ENCODE data around the gene IGDCC3. TPM values are rescaled to one million over a fixed set of nuclear protein-coding genes. Genes with fewer than 3 reads are reported as not detected.

IGDCC3 gene
- total and polyA plus RNA-seq, 10 of the 15 experiments (the other 5 are each of a cell fraction or from before 2014, with no cell fraction given), result 0.10 to 0.20 (median 0.15) TPM; not detected in 7

DNA sequence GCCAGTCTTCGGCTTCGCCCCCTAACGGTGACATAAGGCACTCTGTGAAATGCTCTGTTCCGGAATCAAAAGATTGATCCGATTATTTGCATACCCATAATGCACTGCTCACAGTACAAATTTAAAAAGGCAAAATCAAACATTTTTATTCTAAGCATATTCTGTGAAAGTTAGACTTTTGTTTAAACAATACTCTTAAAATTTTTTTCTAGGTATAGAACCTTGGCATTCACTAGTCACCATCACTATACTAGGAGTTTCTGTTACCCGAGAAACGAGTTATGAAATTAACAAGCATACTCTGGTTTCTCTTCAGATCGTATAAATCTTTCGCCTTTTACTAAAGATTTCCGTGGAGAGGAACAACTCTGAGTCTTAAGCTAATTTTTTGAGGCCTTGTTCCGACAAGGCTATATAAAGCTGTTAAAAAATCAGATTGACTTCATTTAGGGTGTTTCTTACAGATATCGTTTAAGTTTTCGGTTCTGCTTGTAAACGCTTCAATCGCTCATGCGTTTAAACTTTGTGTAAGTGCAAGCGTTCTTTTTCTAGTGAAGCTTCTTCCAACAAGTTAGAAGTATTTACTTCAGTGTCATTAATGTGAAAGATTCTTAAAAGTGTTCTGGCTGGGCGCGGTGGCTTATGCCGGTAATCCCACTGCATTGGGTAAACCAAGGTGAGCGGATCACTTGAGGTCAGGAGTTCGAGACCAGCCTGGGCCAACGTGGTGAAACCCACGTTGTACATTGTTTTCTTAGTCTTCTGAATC, 73.2 kb downstream of the IGDCC3 start, which contains the start of gene RNU5B-1 (continued):
- TF ChIP-seq RAD21 (IDR thresholded peaks at IDR 0.05; ENCODE audit: insufficient read depth, low read depth, low read length), result peak; percentile 34; the same call in 1 of the 2 replicates
- no peak for TF ChIP-seq NR2C2 (IDR thresholded peaks at IDR 0.05; ENCODE audit: borderline replicate concordance, control insufficient read depth, insufficient read length, low read depth)
- TF ChIP-seq IKZF1 (conservative IDR thresholded peaks at IDR 0.05), result peak; percentile 69
- TF ChIP-seq TBL1XR1 (IDR thresholded peaks at IDR 0.05; ENCODE audit: low read depth, low read length), result no peak
- peak; percentile 76 for TF ChIP-seq CREB1 (IDR thresholded peaks at IDR 0.05; ENCODE audit: low read depth)
- peak; percentile 82 for TF ChIP-seq DPF2 (IDR thresholded peaks at IDR 0.05)
- no peak for TF ChIP-seq ZNF384 (IDR thresholded peaks at IDR 0.05; ENCODE audit: borderline replicate concordance, low read depth, low read length)
- TF ChIP-seq KDM1A (IDR thresholded peaks at IDR 0.05; ENCODE audit: borderline replicate concordance), result no peak
- TF ChIP-seq, protein P1, sequence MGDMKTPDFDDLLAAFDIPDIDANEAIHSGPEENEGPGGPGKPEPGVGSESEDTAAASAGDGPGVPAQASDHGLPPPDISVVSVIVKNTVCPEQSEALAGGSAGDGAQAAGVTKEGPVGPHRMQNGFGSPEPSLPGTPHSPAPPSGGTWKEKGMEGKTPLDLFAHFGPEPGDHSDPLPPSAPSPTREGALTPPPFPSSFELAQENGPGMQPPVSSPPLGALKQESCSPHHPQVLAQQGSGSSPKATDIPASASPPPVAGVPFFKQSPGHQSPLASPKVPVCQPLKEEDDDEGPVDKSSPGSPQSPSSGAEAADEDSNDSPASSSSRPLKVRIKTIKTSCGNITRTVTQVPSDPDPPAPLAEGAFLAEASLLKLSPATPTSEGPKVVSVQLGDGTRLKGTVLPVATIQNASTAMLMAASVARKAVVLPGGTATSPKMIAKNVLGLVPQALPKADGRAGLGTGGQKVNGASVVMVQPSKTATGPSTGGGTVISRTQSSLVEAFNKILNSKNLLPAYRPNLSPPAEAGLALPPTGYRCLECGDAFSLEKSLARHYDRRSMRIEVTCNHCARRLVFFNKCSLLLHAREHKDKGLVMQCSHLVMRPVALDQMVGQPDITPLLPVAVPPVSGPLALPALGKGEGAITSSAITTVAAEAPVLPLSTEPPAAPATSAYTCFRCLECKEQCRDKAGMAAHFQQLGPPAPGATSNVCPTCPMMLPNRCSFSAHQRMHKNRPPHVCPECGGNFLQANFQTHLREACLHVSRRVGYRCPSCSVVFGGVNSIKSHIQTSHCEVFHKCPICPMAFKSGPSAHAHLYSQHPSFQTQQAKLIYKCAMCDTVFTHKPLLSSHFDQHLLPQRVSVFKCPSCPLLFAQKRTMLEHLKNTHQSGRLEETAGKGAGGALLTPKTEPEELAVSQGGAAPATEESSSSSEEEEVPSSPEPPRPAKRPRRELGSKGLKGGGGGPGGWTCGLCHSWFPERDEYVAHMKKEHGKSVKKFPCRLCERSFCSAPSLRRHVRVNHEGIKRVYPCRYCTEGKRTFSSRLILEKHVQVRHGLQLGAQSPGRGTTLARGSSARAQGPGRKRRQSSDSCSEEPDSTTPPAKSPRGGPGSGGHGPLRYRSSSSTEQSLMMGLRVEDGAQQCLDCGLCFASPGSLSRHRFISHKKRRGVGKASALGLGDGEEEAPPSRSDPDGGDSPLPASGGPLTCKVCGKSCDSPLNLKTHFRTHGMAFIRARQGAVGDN (IDR thresholded peaks at IDR 0.05), result peak; percentile 100
- peak; percentile 87 for TF ChIP-seq BCL11A (IDR thresholded peaks at IDR 0.05; ENCODE audit: low read depth, low read length)
- TF ChIP-seq SMAD1 (IDR thresholded peaks at IDR 0.05; ENCODE audit: low read depth, partially characterized antibody), result peak; percentile 100
- peak; percentile 63; the same call in 1 of the 2 replicates for TF ChIP-seq RAD51 (IDR thresholded peaks at IDR 0.05)
- peak; percentile 56; the same call in 1 of the 2 replicates for TF ChIP-seq CHD2 (IDR thresholded peaks at IDR 0.05; ENCODE audit: borderline replicate concordance, low read depth, low read length)
- TF ChIP-seq ESRRA (IDR thresholded peaks at IDR 0.05; ENCODE audit: low read length), result peak; percentile 87
- TF ChIP-seq, protein P2, sequence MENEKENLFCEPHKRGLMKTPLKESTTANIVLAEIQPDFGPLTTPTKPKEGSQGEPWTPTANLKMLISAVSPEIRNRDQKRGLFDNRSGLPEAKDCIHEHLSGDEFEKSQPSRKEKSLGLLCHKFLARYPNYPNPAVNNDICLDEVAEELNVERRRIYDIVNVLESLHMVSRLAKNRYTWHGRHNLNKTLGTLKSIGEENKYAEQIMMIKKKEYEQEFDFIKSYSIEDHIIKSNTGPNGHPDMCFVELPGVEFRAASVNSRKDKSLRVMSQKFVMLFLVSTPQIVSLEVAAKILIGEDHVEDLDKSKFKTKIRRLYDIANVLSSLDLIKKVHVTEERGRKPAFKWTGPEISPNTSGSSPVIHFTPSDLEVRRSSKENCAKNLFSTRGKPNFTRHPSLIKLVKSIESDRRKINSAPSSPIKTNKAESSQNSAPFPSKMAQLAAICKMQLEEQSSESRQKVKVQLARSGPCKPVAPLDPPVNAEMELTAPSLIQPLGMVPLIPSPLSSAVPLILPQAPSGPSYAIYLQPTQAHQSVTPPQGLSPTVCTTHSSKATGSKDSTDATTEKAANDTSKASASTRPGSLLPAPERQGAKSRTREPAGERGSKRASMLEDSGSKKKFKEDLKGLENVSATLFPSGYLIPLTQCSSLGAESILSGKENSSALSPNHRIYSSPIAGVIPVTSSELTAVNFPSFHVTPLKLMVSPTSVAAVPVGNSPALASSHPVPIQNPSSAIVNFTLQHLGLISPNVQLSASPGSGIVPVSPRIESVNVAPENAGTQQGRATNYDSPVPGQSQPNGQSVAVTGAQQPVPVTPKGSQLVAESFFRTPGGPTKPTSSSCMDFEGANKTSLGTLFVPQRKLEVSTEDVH (IDR thresholded peaks at IDR 0.05; ENCODE audit: low read depth, partially characterized antibody), result peak; percentile 18
- peak; percentile 65; the same call in 1 of the 2 replicates for TF ChIP-seq KAT2A (conservative IDR thresholded peaks at IDR 0.05; ENCODE audit: control insufficient read depth, low read depth, low read length)
- peak; percentile 58; the same call in 1 of the 2 replicates for TF ChIP-seq NFXL1 (IDR thresholded peaks at IDR 0.05; ENCODE audit: borderline replicate concordance)
- TF ChIP-seq PAX8 (IDR thresholded peaks at IDR 0.05), result peak; percentile 87
- no peak for TF ChIP-seq JUND (IDR thresholded peaks at IDR 0.05; ENCODE audit: low read depth, low read length)
